Liver (tissue), 3 donors: ENCODE results near the gene HDAC3.

Source experiments
- EGR1 ChIP-seq, 2 donors: IDR thresholded peaks; 2 replicates each; pipeline ENCODE4 v1.6.1; 2016 to 2018; ENCODE audit warnings: antibody characterized with exemption in 2 of 2, low read depth in 2 of 2
- FOXA1 ChIP-seq: IDR thresholded peaks from 2 replicates; pipeline ENCODE4 v1.6.1; 2016; ENCODE audit warnings: antibody characterized with exemption
- FOXA2 ChIP-seq: IDR thresholded peaks from 2 replicates; pipeline ENCODE4 v1.6.1; 2016; ENCODE audit warnings: antibody characterized with exemption
- GABPA ChIP-seq, 2 donors: IDR thresholded peaks in 1 of 2; conservative IDR thresholded peaks in 1 of 2; 2 replicates each; pipeline ENCODE4 v1.6.1; 2016; ENCODE audit warnings: antibody characterized with exemption in 2 of 2, mild to moderate bottlenecking in 1 of 2, moderate library complexity in 1 of 2
- JUND ChIP-seq, 2 donors: IDR thresholded peaks; 2 replicates each; pipeline ENCODE4 v1.6.1; 2016; ENCODE audit warnings: antibody characterized with exemption in 2 of 2
- RAD21 ChIP-seq, 2 donors: IDR thresholded peaks; 2 replicates each; pipeline ENCODE4 v1.6.1; 2016; ENCODE audit warnings: antibody characterized with exemption in 2 of 2, mild to moderate bottlenecking in 2 of 2
- SP1 ChIP-seq: IDR thresholded peaks from 2 replicates; pipeline ENCODE4 v1.6.1; 2018; ENCODE audit warnings: antibody characterized with exemption, mild to moderate bottlenecking
- TAF1 ChIP-seq: conservative IDR thresholded peaks from 2 replicates; pipeline ENCODE4 v1.6.1; 2016; ENCODE audit warnings: antibody characterized with exemption, mild to moderate bottlenecking
- YY1 ChIP-seq: IDR thresholded peaks from 2 replicates; pipeline ENCODE4 v1.6.1; 2016; ENCODE audit warnings: antibody characterized with exemption, mild to moderate bottlenecking
- TF ChIP-seq, protein P1 (sequence below): fragments of 150-350 bp; IDR thresholded peaks from 2 replicates; pipeline ENCODE4 v1.5.1; 2017; ENCODE audit warnings: improper control_type of control experiment, low read depth, low read length; ENCODE audit not compliant: missing input control
- TF ChIP-seq, protein P2 (sequence below): IDR thresholded peaks from 2 replicates; pipeline ENCODE4 v1.6.1; 2016; ENCODE audit warnings: antibody characterized with exemption
- TF ChIP-seq, protein P3 (sequence below): IDR thresholded peaks from 2 replicates; pipeline ENCODE4 v1.6.1; 2016; ENCODE audit warnings: antibody characterized with exemption
- TF ChIP-seq, protein P4 (sequence below): IDR thresholded peaks from 2 replicates; pipeline ENCODE4 v1.6.1; 2016; ENCODE audit warnings: antibody characterized with exemption, mild to moderate bottlenecking
- TF ChIP-seq, protein P5 (sequence below): IDR thresholded peaks from 2 replicates; pipeline ENCODE4 v1.6.1; 2016; ENCODE audit warnings: antibody characterized with exemption
- donor health status: healthy.
- donor health status: healthy.

DNA sequence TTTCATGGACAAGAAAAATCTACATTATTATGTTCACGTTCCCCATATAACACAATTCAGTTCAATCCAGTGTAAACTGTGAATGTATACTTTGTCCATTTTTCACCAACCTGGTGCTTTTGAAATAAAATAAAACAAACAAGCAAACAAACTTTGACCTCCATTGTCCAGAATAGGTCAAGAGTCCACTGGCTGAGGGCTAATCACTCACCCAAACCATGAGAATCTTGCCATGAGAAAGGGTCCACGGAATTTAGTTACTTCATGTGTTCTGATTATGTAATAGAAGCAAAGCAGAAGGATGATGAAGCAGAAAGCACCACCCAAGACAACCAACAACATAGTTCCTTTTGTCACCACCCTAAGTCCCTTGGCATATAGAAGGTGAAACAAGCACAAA is 46.5 kb downstream of the HDAC3 start:
- TF ChIP-seq, protein P1, sequence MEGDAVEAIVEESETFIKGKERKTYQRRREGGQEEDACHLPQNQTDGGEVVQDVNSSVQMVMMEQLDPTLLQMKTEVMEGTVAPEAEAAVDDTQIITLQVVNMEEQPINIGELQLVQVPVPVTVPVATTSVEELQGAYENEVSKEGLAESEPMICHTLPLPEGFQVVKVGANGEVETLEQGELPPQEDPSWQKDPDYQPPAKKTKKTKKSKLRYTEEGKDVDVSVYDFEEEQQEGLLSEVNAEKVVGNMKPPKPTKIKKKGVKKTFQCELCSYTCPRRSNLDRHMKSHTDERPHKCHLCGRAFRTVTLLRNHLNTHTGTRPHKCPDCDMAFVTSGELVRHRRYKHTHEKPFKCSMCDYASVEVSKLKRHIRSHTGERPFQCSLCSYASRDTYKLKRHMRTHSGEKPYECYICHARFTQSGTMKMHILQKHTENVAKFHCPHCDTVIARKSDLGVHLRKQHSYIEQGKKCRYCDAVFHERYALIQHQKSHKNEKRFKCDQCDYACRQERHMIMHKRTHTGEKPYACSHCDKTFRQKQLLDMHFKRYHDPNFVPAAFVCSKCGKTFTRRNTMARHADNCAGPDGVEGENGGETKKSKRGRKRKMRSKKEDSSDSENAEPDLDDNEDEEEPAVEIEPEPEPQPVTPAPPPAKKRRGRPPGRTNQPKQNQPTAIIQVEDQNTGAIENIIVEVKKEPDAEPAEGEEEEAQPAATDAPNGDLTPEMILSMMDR, result no peak
- TF ChIP-seq EGR1 (IDR thresholded peaks at IDR 0.05; ENCODE audit: low read depth in 2 of 2), result peak in 1 of 2 donors; percentile 45
- peak; percentile 93 for TF ChIP-seq SP1
- TF ChIP-seq TAF1, result no peak
- TF ChIP-seq, protein P2, sequence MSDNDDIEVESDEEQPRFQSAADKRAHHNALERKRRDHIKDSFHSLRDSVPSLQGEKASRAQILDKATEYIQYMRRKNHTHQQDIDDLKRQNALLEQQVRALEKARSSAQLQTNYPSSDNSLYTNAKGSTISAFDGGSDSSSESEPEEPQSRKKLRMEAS, result peak; percentile 88
- TF ChIP-seq, protein P3, sequence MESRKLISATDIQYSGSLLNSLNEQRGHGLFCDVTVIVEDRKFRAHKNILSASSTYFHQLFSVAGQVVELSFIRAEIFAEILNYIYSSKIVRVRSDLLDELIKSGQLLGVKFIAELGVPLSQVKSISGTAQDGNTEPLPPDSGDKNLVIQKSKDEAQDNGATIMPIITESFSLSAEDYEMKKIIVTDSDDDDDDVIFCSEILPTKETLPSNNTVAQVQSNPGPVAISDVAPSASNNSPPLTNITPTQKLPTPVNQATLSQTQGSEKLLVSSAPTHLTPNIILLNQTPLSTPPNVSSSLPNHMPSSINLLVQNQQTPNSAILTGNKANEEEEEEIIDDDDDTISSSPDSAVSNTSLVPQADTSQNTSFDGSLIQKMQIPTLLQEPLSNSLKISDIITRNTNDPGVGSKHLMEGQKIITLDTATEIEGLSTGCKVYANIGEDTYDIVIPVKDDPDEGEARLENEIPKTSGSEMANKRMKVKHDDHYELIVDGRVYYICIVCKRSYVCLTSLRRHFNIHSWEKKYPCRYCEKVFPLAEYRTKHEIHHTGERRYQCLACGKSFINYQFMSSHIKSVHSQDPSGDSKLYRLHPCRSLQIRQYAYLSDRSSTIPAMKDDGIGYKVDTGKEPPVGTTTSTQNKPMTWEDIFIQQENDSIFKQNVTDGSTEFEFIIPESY, result peak; percentile 65
- peak; percentile 88 for TF ChIP-seq YY1
- TF ChIP-seq, protein P4, sequence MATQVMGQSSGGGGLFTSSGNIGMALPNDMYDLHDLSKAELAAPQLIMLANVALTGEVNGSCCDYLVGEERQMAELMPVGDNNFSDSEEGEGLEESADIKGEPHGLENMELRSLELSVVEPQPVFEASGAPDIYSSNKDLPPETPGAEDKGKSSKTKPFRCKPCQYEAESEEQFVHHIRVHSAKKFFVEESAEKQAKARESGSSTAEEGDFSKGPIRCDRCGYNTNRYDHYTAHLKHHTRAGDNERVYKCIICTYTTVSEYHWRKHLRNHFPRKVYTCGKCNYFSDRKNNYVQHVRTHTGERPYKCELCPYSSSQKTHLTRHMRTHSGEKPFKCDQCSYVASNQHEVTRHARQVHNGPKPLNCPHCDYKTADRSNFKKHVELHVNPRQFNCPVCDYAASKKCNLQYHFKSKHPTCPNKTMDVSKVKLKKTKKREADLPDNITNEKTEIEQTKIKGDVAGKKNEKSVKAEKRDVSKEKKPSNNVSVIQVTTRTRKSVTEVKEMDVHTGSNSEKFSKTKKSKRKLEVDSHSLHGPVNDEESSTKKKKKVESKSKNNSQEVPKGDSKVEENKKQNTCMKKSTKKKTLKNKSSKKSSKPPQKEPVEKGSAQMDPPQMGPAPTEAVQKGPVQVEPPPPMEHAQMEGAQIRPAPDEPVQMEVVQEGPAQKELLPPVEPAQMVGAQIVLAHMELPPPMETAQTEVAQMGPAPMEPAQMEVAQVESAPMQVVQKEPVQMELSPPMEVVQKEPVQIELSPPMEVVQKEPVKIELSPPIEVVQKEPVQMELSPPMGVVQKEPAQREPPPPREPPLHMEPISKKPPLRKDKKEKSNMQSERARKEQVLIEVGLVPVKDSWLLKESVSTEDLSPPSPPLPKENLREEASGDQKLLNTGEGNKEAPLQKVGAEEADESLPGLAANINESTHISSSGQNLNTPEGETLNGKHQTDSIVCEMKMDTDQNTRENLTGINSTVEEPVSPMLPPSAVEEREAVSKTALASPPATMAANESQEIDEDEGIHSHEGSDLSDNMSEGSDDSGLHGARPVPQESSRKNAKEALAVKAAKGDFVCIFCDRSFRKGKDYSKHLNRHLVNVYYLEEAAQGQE, result peak; percentile 61
- peak in 1 of 2 donors; percentile 42 for TF ChIP-seq GABPA (IDR thresholded peaks at IDR 0.05 in 1 of 2, conservative IDR thresholded peaks at IDR 0.05 in 1 of 2)
- peak; percentile 54 to 88 for TF ChIP-seq JUND (IDR thresholded peaks at IDR 0.05)
- TF ChIP-seq, protein P5, sequence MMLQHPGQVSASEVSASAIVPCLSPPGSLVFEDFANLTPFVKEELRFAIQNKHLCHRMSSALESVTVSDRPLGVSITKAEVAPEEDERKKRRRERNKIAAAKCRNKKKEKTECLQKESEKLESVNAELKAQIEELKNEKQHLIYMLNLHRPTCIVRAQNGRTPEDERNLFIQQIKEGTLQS, result no peak
- TF ChIP-seq FOXA1, result peak; percentile 77
- TF ChIP-seq FOXA2, result peak; percentile 84
- TF ChIP-seq RAD21 (IDR thresholded peaks at IDR 0.05), result peak; percentile 51 to 55
